Superior temporal gyrus (tissue), 1 donor: ENCODE data around the gene TEAD3.

Experiments
- DNase-seq: peaks from one replicate; pipeline ENCODE4 v3.0.0-alpha.2; 2016; ENCODE audit errors: extremely low spot score

The TEAD3 gene

GRCh38 chr6:35512740-35513139, 15.9 kb upstream of the TEAD3 start, which contains the start of gene TULP1:
Gene TULP1 (minus strand): TSS chr6:35512896. CDS start chr6:35512858, 38 bp downstream.
- no peak for DNase-seq

GRCh38 chr6:35512006-35512405, 15.1 kb upstream of the TEAD3 start:
- no peak for DNase-seq

DNA sequence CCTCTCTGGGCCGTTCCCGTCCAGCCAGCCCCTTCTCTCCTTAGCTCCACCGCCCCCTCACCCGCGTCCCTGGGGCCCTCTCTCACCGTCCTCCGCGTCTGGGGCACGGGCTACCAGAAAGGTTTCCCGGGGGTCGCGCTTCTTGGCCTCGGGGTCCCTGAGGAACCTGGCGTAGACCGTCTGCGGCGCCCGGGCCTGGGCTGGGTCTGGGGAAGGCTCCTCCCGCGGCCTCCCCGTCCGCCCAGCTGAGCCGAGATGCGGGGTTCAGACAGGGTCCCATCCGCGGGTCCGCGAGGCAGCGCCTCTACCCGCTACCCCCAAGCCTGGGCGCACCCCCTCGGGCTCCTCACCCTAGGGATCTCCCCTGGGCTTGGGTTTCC, 14.7 kb upstream of the TEAD3 start:
- DNase-seq: no peak

DNA sequence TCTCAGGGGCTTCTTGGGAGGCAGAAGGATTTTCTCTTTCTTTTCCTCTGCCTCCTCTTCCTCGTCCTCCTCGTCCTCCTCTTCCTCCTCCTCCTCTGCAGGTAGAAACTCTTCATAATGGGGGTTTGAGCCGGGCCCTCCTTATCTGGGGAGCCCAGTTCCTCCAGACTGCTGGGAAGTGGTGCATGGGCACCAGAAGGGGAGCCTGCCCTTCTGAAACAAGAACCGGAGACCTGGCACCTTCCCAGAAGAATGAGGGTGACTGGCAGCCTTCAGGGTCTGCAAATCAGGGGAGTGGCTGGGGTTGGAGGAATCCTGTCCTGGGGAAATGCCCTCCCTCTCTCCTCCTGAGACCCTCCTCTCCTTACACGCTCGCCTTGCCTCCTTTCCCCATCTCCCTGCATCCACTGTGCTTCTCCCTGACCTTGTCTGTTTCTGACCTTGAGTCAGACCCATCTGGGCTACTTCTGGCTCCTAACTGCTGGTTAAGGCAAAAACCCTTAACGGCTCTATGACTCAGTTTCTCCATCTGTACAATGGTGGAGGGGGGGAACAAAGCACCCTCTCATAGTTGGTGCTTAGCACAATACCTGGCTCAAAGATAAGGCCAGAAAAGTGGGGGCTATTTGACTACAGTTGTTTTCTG, 14.2 kb upstream of the TEAD3 start:
- DNase-seq: no peak

DNA sequence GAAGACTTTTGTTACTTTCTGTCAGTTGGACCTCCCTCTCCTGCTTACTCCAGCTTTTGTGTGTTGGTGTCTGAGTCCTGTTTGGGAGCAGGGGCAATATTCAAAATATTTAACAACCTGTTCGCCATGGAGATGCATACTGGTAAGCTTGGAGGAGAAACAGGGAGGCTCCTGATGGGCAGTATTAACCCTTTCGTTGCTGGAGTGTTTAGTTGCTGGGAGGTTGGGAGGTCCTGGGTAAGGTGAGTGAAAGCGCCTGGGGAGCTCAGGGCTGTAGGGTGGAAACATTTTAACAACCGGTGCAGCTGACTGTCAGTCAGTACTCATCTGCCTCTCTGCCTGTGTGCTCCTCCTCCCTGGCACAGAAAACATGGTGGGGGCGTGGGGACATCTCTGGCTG, 11.7 kb upstream of the TEAD3 start:
- DNase-seq: no peak

- no peak for DNase-seq
These were observed 11.1 kb upstream of the TEAD3 start for GRCh38 chr6:35508027-35508426.

DNA sequence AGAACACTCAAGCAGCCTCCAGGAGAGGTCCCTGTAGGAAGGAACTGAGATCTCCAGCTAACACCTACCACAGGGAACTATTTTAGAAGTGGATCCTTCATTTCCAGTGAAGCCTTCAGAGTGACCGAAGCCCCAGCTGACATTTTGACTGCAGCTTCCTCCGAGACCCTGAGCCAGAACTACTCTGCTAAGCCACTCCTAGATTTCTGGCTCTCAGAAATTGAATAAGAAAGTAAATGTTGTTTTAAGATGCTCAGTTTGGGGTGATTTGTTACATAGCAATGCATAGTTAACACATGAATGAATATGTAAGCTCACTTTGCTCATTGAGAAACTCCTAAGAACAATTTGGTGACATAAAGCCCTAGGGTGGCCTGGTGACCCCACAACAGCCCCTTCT, 10.3 kb upstream of the TEAD3 start:
- no peak for DNase-seq

- no peak for DNase-seq
These were observed 9.7 kb upstream of the TEAD3 start for GRCh38 chr6:35506536-35506935.

DNA sequence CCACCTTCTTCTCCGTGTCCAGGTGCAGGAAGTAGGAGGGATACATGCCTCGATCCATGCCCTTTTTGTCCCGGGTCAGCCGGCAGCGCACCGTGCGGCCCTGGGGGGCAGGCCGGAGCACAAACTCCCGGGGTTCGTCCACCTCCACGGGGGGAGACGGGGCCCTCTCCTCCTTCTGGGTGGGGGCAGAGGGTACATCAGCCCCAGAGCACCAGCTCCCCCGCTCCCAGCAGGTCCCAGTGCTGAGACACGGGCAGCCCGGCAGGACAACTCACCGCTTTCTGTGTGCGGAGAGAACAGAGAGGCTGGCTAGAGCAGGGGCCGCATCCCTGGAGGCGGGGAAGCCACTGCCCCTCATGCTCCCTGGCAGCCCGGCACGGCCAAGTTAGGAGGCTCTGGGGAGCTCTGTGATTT, 9.1 kb upstream of the TEAD3 start:
- DNase-seq: no peak

GRCh38 chr6:35503534-35503933, 6.7 kb upstream of the TEAD3 start:
- no peak for DNase-seq

DNA sequence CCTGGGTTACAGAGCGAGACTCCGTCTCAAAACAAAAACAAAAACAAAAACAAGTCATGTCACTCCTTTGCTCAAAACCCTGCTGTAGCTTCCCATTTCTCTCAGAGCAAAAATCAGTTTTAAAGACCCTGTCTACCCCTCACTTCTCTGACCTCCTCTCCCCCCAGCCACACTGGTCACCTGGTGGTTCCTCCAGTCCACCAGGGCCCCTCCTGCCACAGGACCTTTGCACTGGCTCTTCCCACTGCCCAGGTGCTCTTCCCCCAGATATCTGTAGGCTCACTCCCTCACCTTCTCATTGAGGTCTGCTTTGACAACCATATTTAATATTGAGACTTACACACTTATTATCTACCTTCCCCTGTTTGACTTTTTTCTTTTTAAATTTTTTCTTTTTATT, 4.9 kb upstream of the TEAD3 start:
- DNase-seq: no peak

DNA sequence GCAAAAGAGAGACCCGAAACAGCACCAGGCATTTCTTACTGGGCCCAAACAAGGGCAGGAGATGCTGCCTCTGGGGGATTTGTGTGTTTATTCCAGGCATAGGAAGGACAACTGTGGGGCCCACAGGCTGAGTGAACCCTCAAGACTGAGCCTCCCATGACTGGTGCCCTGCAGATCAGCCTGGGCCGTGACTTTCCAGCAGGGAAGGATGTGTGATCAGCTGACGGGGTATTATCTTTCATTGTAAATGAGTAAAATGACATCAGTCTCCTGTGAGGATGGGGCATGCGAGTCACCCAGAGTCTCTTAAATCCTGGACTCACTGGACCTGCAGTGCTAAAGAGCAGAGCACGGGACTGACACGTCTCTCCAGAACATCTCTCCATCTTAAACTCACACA, 3.9 kb upstream of the TEAD3 start:
- no peak for DNase-seq

DNA sequence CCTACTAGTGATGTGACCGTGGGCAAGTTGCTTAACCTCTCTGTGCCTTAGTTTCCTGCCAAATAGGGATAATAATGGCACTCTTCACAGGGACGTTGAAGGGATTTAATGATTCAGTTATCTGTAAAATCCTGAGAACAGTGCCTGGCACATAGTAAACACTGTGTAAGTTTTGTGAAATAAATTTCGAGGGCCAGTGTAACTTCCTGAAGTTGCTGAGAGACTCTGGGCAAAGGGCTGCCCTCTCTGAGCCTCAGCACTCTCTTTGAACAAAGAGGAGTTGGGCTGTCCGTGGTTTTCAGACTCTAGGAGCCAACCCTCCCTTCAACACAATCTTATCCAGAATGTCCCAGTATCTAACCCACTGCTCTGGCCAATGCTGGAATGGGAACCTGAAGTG, 2.5 kb upstream of the TEAD3 start:
- DNase-seq: no peak

DNA sequence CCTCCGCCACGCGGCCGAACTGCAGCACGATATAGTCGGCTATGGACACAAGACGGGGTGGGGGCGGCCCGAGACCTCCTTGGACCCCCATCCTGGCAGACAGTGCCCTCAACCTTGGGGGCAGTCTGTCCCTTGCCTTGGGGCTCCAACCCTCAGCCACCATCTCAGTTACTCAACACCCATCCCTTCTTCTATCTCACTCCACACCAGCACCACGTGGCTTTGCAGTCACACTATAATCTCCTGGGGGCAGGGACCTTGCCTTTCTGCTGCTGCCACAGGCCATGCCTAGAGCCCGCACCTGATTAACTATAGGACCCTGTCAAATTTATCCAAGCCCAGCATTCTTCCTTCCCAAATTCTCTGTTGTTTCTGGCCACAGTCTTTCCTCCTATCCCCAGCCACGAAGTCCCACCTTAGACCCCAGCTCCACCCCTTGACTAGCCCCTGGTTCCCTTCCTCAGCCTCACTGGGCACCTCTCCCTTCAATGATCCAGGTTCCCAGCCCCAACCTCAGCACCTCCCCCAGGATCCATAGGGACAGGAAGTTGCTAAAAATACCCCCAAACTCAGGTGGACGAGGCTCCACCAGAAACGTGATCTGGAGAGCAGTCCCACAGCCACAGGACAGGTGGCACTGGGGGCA, 1.7 kb upstream of the TEAD3 start:
- DNase-seq: no peak

DNA sequence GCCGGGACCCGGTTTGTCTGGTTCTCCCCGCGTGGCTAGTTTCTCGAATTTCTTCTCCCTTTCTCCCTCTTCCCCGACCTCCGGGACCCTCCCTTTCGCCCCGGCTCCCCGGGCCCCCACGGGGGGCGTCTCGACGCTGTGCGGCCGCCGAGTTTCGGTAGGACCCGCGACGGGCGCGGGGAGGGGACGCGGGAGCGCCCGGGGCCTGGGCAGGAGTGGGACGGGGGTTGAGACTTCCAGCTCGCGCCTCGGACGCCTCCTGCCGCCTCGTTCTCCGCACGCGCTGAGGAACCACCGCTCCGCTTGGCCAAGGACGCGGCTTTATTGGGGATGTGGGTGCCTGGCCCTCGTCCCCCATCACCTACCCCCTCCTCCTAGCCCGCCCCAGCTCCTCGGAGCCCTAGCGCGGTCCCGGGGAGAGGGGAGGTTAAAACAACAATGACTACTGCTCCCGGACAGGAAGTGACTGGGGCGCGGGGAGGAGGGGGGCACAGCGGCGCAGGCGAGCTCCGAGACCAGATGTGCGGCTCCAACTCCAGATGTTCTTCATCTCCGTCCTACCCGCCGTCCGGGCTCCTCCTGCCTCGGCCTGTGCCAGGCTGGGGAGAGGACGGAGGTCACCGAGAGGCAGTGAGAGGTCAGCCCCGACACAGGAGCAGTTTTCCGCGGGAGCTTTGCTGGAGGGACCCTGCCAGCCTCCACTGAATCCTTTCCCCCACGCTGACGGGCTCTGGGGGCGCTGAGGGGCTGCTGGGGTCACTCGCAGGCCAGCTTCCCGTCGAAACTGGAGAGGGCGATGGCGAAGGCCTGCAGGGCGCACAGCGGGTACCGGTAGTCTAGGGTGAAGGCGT, 917 bp upstream of the TEAD3 start:
- DNase-seq: no peak

- DNase-seq: no peak
These were observed 641 bp downstream of the TEAD3 start for GRCh38 chr6:35496036-35496840.

- DNase-seq: no peak
These were observed 1.4 kb downstream of the TEAD3 start for GRCh38 chr6:35495258-35496035.

GRCh38 chr6:35494161-35494563, 2.7 kb downstream of the TEAD3 start:
- DNase-seq: no peak

DNA sequence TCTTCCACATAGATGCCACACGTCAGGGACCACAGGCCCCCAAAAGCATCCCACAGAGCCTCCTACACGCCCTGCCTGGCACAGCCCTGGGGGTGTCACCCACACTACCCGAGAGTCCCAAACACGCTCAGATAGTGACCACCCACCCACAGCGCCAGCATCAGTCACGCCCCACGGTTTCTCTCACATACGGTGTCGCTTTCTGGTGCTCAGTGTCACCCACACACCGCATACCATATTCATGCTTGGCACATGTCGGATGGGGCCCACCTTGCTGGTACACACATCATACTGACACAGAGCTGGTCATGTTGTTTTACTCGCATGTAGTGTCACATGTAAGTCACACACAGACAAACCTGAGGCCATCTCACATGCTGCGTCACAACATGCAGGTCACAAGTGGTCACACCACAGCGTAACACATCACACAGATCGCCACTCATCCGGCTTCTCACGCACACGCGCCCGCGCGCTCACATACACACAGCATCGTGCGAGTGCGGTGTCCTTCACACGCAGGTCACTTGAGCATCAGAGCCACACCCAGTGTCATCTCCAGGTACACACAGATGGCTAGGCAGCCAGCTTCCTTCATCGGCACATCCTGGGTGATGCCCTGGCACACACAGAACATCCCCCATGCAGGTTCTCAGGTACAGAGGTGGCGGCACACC, 3.4 kb downstream of the TEAD3 start:
- no peak for DNase-seq

- DNase-seq: no peak
These were observed 4.0 kb downstream of the TEAD3 start for GRCh38 chr6:35492974-35493284.
